HG02981 (cell line): Measurements from ENCODE around the gene CDK9.

ENCODE experiments used
- ATAC-seq: cut with Tn5 transposase; IDR thresholded peaks from one replicate; pipeline ENCODE4 v1.9.1; 2021; ENCODE audit warnings: mild to moderate bottlenecking, moderate library complexity; ENCODE audit not compliant: unreplicated experiment

The CDK9 gene

DNA sequence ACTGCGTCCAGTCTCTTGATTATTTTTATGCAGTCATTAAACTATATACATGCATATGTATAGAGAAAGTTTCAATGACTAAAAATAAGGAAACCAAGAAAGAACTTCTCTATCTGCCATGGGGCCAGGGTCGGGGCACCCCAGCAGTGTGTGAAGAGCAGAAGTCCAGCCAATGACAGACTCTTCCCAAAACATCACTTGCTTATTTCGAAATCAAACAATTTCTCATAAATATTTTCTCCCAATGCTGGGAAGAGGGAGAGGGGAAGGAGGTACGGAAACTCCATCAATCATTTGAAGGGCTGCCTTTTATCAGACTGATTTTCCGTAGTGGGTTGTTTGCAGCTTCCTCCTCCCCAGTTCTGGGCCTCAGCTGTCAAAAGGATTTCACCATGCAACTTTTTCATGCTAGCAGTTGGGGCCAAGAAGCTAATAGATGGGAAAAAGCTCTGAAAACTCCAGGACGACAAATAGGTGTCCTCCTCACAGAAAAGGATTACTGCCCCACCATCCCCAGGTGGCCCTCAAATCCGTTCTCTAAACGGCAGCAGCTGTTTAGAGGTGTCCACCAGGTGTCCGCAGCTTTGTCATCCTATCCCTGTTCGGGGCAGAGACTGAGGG, 16.2 kb downstream of the CDK9 start:
- ATAC-seq = no peak

DNA sequence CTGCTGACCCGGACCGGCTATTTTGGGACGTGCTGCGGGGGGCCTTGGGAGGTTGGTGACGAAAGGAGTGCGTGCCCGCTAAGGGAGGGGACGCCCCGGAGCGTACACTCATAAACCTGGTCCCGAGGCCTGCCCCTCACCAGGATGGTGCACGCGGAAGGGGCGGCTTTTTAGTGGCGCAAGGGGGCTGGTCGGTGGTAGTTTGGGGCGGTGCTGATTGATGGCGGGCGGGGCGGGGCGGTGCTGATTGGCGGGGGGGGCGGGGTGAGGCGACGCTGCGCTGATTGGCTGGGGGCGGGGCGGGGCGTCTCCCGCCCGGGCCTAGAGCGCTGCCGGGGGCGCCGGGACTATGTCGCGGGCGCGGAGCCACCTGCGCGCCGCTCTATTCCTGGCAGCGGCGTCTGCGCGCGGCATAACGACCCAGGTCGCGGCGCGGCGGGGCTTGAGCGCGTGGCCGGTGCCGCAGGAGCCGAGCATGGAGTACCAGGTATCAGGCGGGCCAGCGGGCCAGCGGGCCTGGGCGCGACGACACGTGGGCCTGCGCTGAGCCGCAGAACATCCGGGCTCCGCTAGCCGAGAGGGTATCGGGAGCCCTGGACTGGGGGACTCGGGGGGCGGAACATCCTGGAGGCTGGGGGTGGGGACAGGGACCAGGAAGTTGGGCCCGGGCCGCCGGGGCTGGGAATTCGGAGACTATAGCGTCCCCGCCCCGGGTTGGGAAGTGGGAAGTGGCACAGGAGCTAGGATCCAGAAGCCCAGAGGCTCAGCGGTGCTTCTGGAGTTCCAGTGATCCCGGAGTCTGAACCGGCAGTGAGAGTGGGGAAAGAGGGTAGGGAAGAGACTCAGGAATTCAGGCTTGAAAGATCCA, 17.0 kb downstream of the CDK9 start, which contains the start of gene FPGS:
TSS of gene FPGS (plus strand) at position 307 of the 868 bp plus-strand sequence. CDS start at position 350, 43 bp downstream.
- peak; percentile 70 for ATAC-seq

DNA sequence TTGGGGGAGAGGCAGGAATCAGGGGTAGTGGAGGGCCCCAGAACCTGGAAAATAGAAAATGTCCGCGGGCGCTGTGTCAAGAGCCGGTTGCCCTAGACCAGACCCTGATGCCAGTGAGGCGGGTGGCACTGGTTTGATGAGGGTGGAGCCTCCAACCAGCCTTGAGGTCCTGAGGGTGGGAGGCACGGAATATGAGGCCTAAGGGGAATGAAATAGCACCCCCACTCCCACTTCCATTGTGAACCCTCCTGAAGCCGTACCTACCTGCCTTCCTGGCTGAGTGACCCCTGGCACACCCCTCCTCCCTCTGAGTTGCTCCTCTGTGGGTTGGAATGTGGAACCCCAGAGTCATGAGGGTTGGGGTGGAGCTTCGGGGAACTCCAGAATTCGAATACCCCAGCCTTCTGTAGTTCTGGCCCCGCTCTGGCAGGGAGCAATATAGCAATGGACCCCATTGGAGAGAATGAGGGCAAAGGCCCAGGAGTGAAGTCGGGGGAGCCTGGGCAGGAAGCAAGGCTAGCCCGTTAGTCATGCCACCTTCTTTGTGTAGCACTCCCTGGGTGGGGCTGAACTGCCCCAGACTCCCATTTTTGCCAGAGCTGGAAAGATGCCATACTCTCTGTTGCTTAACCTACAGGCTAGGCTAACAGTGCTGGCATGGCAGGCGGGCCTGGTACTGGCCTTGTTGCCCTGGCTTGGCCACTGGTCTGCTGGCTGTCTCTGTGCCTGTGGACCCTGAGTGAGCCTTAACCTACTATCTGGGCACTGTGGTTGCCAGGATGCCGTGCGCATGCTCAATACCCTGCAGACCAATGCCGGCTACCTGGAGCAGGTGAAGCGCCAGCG, 17.9 kb downstream of the CDK9 start:
- no peak for ATAC-seq

DNA sequence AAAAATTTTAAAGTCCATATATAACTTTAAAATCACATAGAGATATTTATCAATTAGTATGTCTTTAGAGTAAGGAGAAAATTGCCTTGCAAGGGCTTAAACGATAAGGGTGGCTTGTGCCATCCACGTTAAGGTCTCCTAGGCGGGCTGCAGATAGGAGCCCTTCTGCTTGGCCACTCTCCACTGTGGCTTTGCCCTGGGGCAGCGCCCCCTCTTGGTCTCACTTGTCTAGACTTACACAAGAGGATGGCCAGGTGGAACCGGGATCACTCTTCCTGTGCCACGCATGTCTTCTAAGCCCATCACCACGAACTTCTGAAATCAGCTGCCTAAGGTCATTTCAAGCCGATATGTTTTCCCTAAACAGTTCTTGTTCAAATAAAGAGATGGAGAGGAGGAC, 19.8 kb downstream of the CDK9 start:
- ATAC-seq = no peak

DNA sequence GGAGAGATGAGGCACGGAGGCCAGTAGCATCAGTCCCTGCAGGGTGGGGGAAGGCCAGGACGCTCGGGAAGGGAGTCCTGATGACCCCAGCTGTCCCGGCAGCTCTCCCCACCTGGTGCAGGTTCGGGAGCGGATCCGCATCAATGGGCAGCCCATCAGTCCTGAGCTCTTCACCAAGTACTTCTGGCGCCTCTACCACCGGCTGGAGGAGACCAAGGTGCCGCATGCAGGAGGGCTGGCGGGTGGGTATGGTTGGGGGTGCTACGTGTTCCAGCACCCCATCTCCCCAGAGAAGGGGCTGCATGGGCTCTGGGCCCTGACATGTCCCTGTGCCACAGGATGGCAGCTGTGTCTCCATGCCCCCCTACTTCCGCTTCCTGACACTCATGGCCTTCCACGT, 21.0 kb downstream of the CDK9 start:
- no peak for ATAC-seq

DNA sequence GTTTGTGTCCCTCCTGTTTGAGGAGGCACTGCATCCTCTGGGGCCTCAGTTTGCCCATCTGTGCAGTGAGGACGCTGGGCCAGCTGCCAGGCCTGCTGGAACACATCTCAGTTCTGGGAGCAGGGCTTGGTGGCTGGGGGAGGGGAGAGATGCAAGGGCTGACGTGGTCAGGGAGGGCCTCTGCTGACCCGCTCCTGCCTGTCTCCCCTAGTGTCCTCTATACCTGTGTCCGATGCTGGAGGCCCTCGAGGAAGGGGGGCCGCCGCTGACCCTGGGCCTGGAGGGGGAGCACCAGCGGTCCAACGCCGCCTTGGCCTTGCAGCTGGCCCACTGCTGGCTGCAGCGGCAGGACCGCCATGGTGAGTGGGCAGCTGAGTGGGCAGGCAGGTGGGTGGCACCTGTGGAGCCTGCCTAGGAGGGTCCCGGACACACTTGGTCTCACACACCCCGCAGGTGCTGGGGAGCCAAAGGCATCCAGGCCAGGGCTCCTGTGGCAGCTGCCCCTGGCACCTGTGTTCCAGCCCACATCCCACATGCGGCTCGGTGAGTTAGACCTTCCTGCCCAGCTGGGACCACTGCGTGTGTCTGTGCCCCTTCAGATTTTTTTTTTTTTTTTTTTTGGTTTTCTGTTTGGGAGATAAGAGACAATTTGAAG, 22.6 kb downstream of the CDK9 start:
- no peak for ATAC-seq

DNA sequence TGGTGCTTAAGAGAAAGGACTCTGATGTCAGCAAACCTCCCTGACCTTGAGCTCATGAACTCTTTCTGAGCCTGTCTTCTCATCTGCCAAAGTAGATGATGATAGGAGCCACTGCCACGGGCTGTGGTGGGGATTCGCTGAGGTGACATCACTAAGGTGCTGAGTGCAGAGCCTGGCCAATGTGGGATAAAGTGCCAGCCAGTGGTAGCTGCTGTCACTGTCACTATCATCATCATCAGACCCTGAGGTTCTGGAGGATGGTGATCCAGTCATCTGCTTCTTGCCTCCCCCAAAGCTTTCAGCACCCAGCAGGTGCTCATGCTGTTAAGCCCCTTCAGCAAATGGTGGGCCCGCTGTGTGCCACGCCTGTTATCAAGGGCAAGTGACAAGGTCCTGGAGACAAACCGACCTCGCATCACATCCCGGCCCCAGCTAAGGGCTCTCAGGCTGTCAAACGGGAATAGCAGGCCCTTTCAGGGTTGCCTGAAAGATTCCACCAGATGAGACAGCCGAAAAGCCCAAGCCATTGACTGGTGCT, 23.2 kb downstream of the CDK9 start:
- ATAC-seq = no peak

DNA sequence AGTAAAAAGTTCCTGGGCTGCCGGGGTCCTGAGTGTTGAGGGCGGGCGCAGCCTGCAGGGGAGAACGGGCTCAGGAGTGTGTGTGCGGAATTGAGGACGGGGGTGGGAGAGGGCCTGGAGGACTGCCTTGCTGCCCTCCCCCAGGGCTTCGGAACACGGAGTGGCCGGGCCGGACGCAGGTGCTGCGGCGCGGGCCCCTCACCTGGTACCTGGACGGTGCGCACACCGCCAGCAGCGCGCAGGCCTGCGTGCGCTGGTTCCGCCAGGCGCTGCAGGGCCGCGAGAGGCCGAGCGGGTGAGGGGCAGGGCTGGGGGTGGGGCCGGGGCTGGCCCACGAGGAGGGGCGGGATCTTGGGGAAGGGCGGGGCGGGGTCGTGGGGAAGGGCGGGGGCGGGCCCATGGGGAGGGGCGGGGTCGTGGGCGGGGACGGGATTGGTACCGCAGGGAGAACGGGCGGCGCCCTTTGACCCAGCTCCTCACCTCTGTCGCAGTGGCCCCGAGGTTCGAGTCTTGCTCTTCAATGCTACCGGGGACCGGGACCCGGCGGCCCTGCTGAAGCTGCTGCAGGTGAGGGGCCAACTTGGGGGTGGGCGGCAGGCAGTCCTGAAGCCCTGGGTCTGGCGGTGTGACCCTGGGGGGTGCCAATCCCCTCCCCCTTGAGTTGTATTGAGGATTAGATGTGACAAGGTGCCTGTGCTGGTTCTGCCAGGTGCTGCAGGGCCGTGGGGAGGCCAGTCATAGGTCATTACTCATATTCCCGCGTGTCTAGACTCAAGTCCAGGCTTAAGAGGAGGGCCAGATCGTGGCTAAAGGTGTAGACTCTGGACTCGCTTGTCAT, 23.9 kb downstream of the CDK9 start:
- ATAC-seq = no peak

DNA sequence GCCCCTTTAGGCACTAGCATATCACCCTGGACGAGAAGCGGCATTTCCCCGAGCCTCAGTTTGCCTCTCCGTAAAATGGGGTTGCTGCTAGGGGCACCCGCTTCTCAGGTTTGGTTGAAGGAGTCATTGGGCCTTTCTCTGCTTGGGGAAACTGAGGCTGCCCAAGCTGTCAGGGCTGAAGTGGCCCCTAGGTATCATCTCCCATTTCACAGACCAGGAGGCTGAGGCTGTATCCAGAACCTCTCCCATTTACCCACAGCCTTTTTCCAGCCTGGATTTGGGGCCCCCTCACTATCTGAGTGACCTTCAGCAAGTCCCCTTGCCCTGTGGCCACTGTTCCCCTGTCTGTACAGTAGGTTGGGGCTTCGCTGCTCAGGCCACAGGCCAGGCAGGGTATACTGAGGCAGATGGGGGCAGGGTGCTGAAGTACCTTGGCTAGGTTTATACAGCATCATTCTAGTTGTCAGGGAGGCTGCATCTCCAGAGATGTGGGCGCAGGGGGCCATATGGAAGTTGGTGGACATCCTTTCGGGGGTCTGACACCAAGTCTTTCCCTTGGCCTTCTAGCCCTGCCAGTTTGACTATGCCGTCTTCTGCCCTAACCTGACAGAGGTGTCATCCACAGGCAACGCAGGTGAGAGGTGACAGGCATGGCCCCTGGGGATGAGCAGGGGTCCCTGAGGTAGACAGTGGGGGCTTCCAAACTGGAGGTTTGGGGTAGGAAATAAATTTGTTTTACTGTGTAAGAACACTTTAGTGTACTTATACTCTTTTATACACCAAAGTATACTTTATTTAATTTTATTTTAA, 24.7 kb downstream of the CDK9 start:
- no peak for ATAC-seq

DNA sequence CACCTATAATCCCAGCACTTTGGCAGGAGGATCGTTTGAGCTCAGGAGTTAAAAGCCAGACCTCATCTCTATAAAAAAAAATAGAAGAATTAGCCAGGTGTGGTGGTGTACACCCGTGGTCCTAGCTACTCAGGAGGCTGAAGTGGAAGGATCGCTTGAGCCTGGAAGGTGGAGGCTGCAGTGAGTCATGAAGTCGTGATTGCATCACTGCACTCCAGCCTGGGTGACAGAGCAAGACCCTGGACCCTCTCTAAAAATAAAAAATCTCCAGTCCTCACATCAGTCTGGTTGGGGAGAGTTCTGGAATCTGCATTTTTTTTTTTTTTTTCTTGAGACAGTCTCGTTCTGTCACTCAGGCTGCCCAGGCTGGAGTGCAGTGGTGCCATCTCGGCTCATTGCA, 26.2 kb downstream of the CDK9 start:
- ATAC-seq = no peak

DNA sequence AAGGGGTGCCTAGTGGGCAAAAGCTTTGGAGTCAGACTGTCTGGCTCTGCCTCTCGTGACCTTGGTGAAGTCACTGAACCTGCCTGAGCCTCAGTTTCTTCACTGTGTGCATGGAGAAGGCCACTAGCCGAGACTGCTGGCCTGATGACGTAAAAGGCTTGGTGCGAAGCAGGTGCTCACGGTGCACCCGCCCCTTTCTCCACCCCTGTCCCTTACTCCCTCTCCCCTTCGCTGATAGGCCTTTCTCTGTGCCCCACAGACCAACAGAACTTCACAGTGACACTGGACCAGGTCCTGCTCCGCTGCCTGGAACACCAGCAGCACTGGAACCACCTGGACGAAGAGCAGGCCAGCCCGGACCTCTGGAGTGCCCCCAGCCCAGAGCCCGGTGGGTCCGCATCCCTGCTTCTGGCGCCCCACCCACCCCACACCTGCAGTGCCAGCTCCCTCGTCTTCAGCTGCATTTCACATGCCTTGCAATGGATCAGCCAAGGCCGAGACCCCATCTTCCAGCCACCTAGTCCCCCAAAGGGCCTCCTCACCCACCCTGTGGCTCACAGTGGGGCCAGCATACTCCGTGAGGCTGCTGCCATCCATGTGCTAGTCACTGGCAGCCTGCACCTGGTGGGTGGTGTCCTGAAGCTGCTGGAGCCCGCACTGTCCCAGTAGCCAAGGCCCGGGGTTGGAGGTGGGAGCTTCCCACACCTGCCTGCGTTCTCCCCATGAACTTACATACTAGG, 27.3 kb downstream of the CDK9 start:
- no peak for ATAC-seq

DNA sequence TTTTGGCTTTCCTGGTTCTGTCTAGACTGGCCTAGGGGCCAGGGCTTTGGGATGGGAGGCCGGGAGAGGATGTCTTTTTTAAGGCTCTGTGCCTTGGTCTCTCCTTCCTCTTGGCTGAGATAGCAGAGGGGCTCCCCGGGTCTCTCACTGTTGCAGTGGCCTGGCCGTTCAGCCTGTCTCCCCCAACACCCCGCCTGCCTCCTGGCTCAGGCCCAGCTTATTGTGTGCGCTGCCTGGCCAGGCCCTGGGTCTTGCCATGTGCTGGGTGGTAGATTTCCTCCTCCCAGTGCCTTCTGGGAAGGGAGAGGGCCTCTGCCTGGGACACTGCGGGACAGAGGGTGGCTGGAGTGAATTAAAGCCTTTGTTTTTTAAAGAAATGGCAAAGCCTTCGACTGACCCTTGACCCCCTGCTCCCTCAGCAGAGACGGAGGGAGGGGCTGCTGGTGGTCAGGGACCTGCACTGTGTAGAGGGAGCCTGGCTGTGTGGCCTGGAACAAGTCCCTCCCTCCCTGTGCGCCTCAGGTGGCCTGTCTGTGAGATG, 27.9 kb downstream of the CDK9 start:
- no peak for ATAC-seq

DNA sequence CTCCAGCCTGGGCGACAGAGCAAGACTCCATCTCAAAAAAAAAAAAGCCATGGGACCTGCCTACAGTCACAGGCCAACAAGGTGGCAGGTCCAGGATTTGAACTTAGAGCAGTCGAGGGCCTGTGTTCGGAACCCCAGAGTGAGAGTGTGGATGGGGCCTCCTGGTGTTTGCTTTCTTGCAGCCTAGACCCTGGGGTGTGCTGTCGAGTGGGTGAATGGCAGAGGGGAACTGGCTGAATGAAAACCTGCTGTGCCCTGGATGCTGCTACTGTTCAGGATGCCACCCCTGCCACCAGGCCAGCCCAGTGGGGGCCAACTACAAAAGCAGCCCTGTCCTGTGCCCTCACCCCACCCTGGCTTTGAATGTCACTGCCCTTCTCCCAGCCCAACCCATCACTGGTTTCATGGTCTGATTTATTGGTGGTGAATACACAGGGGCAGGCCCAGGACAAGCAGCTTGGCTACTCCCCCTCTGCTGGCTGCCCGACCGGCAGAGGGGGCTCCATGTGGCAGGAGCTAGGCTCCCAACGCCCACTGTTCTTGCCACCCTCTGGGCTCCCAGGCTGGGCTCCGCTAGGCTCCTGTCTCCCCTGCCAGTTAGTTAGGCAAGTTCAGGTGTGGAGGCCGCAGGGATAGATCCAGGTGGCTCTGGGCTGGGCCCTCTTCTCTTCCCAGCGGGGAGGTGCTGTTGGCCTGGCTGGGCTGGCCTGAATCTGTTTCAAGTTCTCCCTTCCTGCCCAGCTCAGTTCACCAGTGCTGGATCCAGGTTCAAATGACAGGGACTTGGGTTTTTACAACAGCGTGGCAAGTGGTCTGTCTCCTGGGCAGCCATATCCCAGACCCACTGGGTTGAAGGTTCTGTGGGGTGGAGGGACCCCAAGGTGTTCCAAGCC, 29.0 kb downstream of the CDK9 start:
- no peak for ATAC-seq

DNA sequence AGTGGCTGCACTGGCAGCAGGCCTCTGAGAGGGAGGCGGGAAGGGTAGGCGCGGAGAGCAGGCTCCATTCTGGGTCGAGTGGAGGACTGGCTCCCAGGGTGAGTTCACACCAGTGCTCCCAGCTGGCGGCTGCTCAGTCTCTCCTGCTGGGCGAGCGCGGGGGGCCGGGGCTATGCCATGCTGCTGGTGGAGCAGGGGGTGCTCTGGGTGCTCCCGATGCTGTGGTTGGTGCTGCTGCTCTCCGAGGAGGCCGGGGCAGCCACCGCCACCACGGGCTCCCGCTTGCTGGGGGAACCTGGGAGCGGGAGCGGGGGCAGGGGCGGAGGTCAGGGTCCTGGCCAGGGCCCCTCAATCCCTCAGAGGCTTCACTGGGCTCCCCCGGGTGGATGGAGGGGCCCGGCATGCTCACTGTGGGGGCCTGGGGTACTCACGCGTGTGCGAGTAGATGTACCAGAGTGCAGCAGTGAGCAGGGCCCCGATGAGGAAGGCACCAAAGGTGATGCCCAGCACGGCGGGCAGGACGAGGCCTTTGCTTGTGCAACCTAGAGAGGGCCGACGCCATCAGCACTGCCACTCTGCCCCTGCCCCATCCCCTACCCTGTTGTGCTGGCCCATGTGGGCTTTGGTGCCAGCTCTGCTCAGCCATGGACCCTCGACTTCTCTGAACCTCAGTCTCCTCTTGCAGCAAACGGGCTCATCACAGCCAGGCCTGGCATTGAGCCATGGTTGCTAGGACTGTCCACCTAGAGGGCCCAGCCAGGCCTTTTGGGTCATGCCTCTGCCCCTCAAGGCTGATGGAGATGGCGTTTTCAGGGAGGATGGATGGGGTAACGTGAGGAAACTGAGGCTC, 29.9 kb downstream of the CDK9 start:
- no peak for ATAC-seq

DNA sequence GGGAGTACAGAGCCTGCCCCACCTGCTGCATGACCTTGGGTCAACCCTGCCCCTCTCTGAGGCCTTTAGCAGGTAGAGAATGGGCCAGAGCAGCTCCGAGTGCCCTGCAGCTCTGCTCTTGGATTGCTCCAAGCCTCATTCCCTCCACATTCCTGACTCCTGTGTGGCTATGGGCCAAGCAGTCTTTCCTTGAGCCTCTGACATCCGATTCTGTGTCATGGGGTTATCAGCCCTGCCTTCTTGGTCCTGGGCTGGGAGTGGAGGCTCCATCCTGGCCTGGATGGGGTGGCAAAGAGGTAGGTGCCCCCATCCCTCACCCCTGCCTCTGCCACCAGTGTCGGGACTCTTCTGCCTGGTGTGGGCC, 30.5 kb downstream of the CDK9 start:
- ATAC-seq = no peak

DNA sequence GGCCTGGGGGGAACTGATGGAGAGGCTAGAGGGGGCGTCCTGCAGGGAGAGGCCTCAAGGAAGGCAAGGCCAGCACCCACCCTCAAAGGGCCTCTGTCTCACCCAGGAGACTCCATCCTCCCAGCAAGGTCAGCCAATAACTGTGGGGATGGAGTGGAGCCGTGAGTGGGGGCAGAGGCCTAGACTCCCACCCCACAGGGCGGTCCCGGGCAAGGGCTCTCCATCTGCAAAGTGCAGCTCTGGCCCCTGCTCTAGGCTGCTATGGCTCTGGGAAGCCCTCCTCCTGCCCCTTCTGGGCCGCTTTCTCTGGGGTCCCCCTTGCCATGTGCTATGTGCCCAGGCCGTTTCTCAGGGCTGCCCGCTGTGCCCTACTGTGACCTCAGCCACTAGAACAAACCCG, 30.9 kb downstream of the CDK9 start:
- ATAC-seq = no peak
